Activated T-helper 1 cell treated with anti-CD3 and anti-CD28 coated beads, Interleukin-12 subunit alpha, Interleukin-12 subunit beta, Interleukin-2, Interleukin-4 antibody, amounts not matched to agents 30 ng/mL and 10 ng/mL and 1 ng/mL, durations not matched to agents 14 hours and 24 hours and 36 hours (primary cell): ENCODE measurements around the gene KIF24. TPM values are rescaled to one million over a fixed set of nuclear protein-coding genes. Genes with fewer than 3 reads are reported as not detected.
"Not testable (repeated sequence)": the region's sequence is repeated elsewhere in the genome, so short reads cannot be mapped to it uniquely, and the experiment has no call there.

Experiments
- DNase-seq: peaks from one replicate; pipeline ENCODE4 v3.0.0; 2021; ENCODE audit warnings: low spot score
- H3K27ac Mint-ChIP-seq: one replicate; pipeline ENCODE4 v1.8.0; 2021; ENCODE audit warnings: mild to moderate bottlenecking, mixed read lengths
- H3K27me3 Mint-ChIP-seq: one replicate; pipeline ENCODE4 v1.8.0; 2022; ENCODE audit warnings: mild to moderate bottlenecking, moderate library complexity, mixed read lengths; ENCODE audit not compliant: insufficient read depth
- H3K36me3 Mint-ChIP-seq: one replicate; pipeline ENCODE4 v1.8.0; 2021; ENCODE audit warnings: low read depth, mixed read lengths
- H3K4me1 Mint-ChIP-seq: one replicate; pipeline ENCODE4 v1.8.0; 2021; ENCODE audit warnings: low read depth, mixed read lengths
- H3K4me3 Mint-ChIP-seq: one replicate; pipeline ENCODE4 v1.8.0; 2021; ENCODE audit warnings: mild to moderate bottlenecking, moderate library complexity, mixed read lengths
- H3K9me3 Mint-ChIP-seq: one replicate; pipeline ENCODE4 v1.8.0; 2021; ENCODE audit warnings: mixed read lengths
- intact Hi-C: fragments of 100-400 bp; cut with micrococcal nuclease; formaldehyde crosslinking; loops from one replicate; pipeline ENCODE4 v1.15.1; 2024
- total RNA-seq: library from RNA; stranded (reverse); gene quantifications from 2 replicates; pipeline ENCODE4 v1.2.3, GENCODE V29; 2022

KIF24 gene
- total RNA-seq, 1 donor from 2014 or later: 5.8 TPM

- intact Hi-C loops: no loop called here
- no peak overlapping the region for H3K27ac Mint-ChIP-seq
- H3K4me3 Mint-ChIP-seq: no peak overlapping the region
- peaks cover 1% of the 10 kb centered on the region for H3K27me3 Mint-ChIP-seq
- DNase-seq: no peak
- H3K36me3 Mint-ChIP-seq: peaks cover 11% of the 10 kb centered on the region
- no peaks in the 10 kb centered on the region for H3K4me1 Mint-ChIP-seq
- no peaks in the 10 kb centered on the region for H3K9me3 Mint-ChIP-seq
Observed at GRCh38 chr9:34349324-34349723, 20.3 kb upstream of the KIF24 start.

GRCh38 chr9:34347800-34348158 lies 18.7 kb upstream of the KIF24 start:
- no peak overlapping the region for H3K27ac Mint-ChIP-seq
- DNase-seq: no peak
- H3K36me3 Mint-ChIP-seq: peaks cover 18% of the 10 kb centered on the region
- intact Hi-C loops: no loop called here
- H3K4me1 Mint-ChIP-seq: no peaks in the 10 kb centered on the region
- H3K27me3 Mint-ChIP-seq: peaks cover 1% of the 10 kb centered on the region
- H3K4me3 Mint-ChIP-seq: no peak overlapping the region
- H3K9me3 Mint-ChIP-seq: no peaks in the 10 kb centered on the region

- H3K27ac Mint-ChIP-seq: no peak overlapping the region
- H3K36me3 Mint-ChIP-seq: peaks cover 18% of the 10 kb centered on the region
- peaks cover 1% of the 10 kb centered on the region for H3K27me3 Mint-ChIP-seq
- no peak overlapping the region for H3K4me3 Mint-ChIP-seq
- intact Hi-C loops: no loop called here
- no peak for DNase-seq
- H3K4me1 Mint-ChIP-seq: no peaks in the 10 kb centered on the region
- H3K9me3 Mint-ChIP-seq: no peaks in the 10 kb centered on the region
Observed at GRCh38 chr9:34346873-34347799, 18.1 kb upstream of the KIF24 start.

GRCh38 chr9:34343605-34344004 lies 14.5 kb upstream of the KIF24 start:
- Mint-ChIP-seq H3K4me3 (no peak overlapping the region), H3K9me3 (no peaks in the 10 kb centered on the region), H3K27me3 (no peaks in the 10 kb centered on the region), H3K36me3 (peaks cover 27% of the 10 kb centered on the region), H3K27ac (no peak overlapping the region), H3K4me1 (no peaks in the 10 kb centered on the region)
- no peak for DNase-seq
- intact Hi-C loops: no loop called here

- Mint-ChIP-seq H3K27ac (no peak overlapping the region), H3K9me3 (no peaks in the 10 kb centered on the region), H3K4me1 (no peaks in the 10 kb centered on the region), H3K4me3 (no peak overlapping the region), H3K27me3 (no peaks in the 10 kb centered on the region), H3K36me3 (peaks cover 29% of the 10 kb centered on the region)
- intact Hi-C loops: no loop called here
- no peak for DNase-seq
Observed at GRCh38 chr9:34343090-34343489, 14.0 kb upstream of the KIF24 start.

GRCh38 chr9:34341659-34342295 lies 12.7 kb upstream of the KIF24 start:
- Mint-ChIP-seq H3K36me3 (peaks cover 29% of the 10 kb centered on the region), H3K27ac (no peak overlapping the region), H3K4me3 (no peak overlapping the region), H3K9me3 (no peaks in the 10 kb centered on the region), H3K4me1 (no peaks in the 10 kb centered on the region), H3K27me3 (no peaks in the 10 kb centered on the region)
- DNase-seq: no peak
- intact Hi-C loops: no loop called here

GRCh38 chr9:34338665-34339385 lies 9.8 kb upstream of the KIF24 start:
- Mint-ChIP-seq H3K27me3 (no peaks in the 10 kb centered on the region), H3K27ac (no peak overlapping the region), H3K4me3 (no peak overlapping the region), H3K9me3 (no peaks in the 10 kb centered on the region), H3K36me3 (peaks cover 30% of the 10 kb centered on the region), H3K4me1 (peaks cover 16% of the 10 kb centered on the region)
- intact Hi-C loops: no loop called here
- no peak for DNase-seq

GRCh38 chr9:34338079-34338478 lies 9.0 kb upstream of the KIF24 start:
- Mint-ChIP-seq H3K36me3 (peaks cover 25% of the 10 kb centered on the region), H3K4me1 (peaks cover 16% of the 10 kb centered on the region)
- H3K27me3 Mint-ChIP-seq, intact Hi-C loops, H3K9me3 Mint-ChIP-seq, H3K27ac Mint-ChIP-seq, DNase-seq, H3K4me3 Mint-ChIP-seq: not testable (repeated sequence)

GRCh38 chr9:34337403-34337802 lies 8.3 kb upstream of the KIF24 start:
- intact Hi-C loops: no loop called here
- Mint-ChIP-seq H3K36me3 (peaks cover 23% of the 10 kb centered on the region), H3K9me3 (no peaks in the 10 kb centered on the region), H3K27ac (no peak overlapping the region), H3K4me1 (peaks cover 19% of the 10 kb centered on the region), H3K4me3 (no peak overlapping the region), H3K27me3 (no peaks in the 10 kb centered on the region)
- no peak for DNase-seq

GRCh38 chr9:34335376-34335775 lies 6.3 kb upstream of the KIF24 start:
- intact Hi-C loops: no loop called here
- Mint-ChIP-seq H3K4me1 (peaks cover 32% of the 10 kb centered on the region), H3K27me3 (no peaks in the 10 kb centered on the region), H3K27ac (no peak overlapping the region), H3K9me3 (no peaks in the 10 kb centered on the region), H3K4me3 (no peak overlapping the region), H3K36me3 (peaks cover 16% of the 10 kb centered on the region)
- DNase-seq: no peak

GRCh38 chr9:34334916-34335315 lies 5.8 kb upstream of the KIF24 start:
- Mint-ChIP-seq H3K9me3 (no peaks in the 10 kb centered on the region), H3K36me3 (peaks cover 12% of the 10 kb centered on the region), H3K4me1 (peaks cover 32% of the 10 kb centered on the region), H3K4me3 (no peak overlapping the region), H3K27me3 (no peaks in the 10 kb centered on the region), H3K27ac (no peak overlapping the region)
- intact Hi-C loops: no loop called here
- DNase-seq: no peak

GRCh38 chr9:34334337-34334824 lies 5.3 kb upstream of the KIF24 start:
- no peak for DNase-seq
- Mint-ChIP-seq H3K36me3 (peaks cover 11% of the 10 kb centered on the region), H3K4me1 (peaks cover 32% of the 10 kb centered on the region), H3K27ac (no peak overlapping the region), H3K9me3 (no peaks in the 10 kb centered on the region), H3K27me3 (no peaks in the 10 kb centered on the region), H3K4me3 (no peak overlapping the region)
- intact Hi-C loops: no loop called here

GRCh38 chr9:34333836-34334235 lies 4.8 kb upstream of the KIF24 start:
- H3K4me3 Mint-ChIP-seq: no peak overlapping the region
- no peaks in the 10 kb centered on the region for H3K9me3 Mint-ChIP-seq
- peaks cover 8% of the 10 kb centered on the region for H3K36me3 Mint-ChIP-seq
- H3K4me1 Mint-ChIP-seq: peaks cover 32% of the 10 kb centered on the region
- DNase-seq: no peak
- H3K27me3 Mint-ChIP-seq: no peaks in the 10 kb centered on the region
- no peak overlapping the region for H3K27ac Mint-ChIP-seq
- intact Hi-C loops: no loop called here
